CD4-positive, alpha-beta memory T cell (primary cell): ENCODE measurements around the gene KIAA0825. TPM values are rescaled to one million over a fixed set of nuclear protein-coding genes. Genes with fewer than 3 reads are reported as not detected.

Experiments
- CTCF ChIA-PET: fragments of 350-600 bp; sonication (Branson Sonifier 250); formaldehyde crosslinking; loops from one replicate; lab custom pipeline; 2021; ENCODE audit warnings: inconsistent platforms; ENCODE audit not compliant: partially characterized antibody; lab: Charles Lee
- POLR2A ChIA-PET: fragments of 350-600 bp; sonication (Branson Sonifier 250); formaldehyde crosslinking; loops from one replicate; lab custom pipeline; 2021; ENCODE audit not compliant: partially characterized antibody; lab: Charles Lee
- DNase-seq, 5 donors: peaks; one replicate each; pipeline versions ENCODE4 v3.0.0 to v3.0.0-alpha.2; 2020 to 2022; ENCODE audit warnings: mixed read lengths in 1 of 5
- H3K27ac ChIP-seq: one replicate; pipeline ENCODE4 v1.7.0; 2013; ENCODE audit warnings: low read depth, low read length
- H3K27me3 ChIP-seq: 2 replicates; pipeline ENCODE4 v1.7.0; 2013; ENCODE audit warnings: mild to moderate bottlenecking, low read length, moderate library complexity; ENCODE audit not compliant: insufficient read depth
- H3K36me3 ChIP-seq: 2 replicates; pipeline ENCODE4 v1.7.0; 2013; ENCODE audit warnings: mild to moderate bottlenecking, low read length, moderate library complexity; ENCODE audit not compliant: insufficient read depth
- H3K4me1 ChIP-seq: 2 replicates; pipeline ENCODE4 v1.7.0; 2013; ENCODE audit warnings: mild to moderate bottlenecking, low read length, moderate library complexity; ENCODE audit not compliant: insufficient read depth
- H3K4me3 ChIP-seq, 2 donors: one replicate each; pipeline ENCODE4 v1.7.0; 2013; ENCODE audit warnings: low read length in 2 of 2, mild to moderate bottlenecking in 1 of 2
- H3K9me3 ChIP-seq, 2 donors: one replicate each; pipeline ENCODE4 v1.7.0; 2013; ENCODE audit warnings: low read length in 2 of 2, control low read depth in 1 of 2; ENCODE audit not compliant: control insufficient read depth in 1 of 2
- H3K27ac Mint-ChIP-seq, 7 donors: one replicate each; pipeline ENCODE4 v1.8.0; 2020 to 2021; ENCODE audit warnings: mixed read lengths in 7 of 7, mild to moderate bottlenecking in 6 of 7, inconsistent platforms in 3 of 7, moderate library complexity in 3 of 7
- H3K27me3 Mint-ChIP-seq, 2 donors: one replicate each; pipeline ENCODE4 v1.8.0; 2020 to 2021; ENCODE audit warnings: mixed read lengths in 2 of 2
- H3K36me3 Mint-ChIP-seq, 2 donors: one replicate each; pipeline ENCODE4 v1.8.0; 2020 to 2021; ENCODE audit warnings: mixed read lengths in 2 of 2, inconsistent platforms in 1 of 2, mild to moderate bottlenecking in 1 of 2
- H3K4me1 Mint-ChIP-seq, 4 donors: one replicate each; pipeline ENCODE4 v1.8.0; 2020 to 2021; ENCODE audit warnings: mixed read lengths in 4 of 4, mild to moderate bottlenecking in 1 of 4
- H3K4me3 Mint-ChIP-seq, 8 donors: one replicate each; pipeline ENCODE4 v1.8.0; 2020 to 2021; ENCODE audit warnings: mixed read lengths in 8 of 8, mild to moderate bottlenecking in 7 of 8, moderate library complexity in 6 of 8, inconsistent platforms in 3 of 8
- H3K9me3 Mint-ChIP-seq, 8 donors: one replicate each; pipeline ENCODE4 v1.8.0; 2020 to 2021; ENCODE audit warnings: mixed read lengths in 8 of 8, mild to moderate bottlenecking in 5 of 8, inconsistent platforms in 3 of 8, moderate library complexity in 1 of 8
- intact Hi-C: fragments of 100-400 bp; cut with micrococcal nuclease; formaldehyde crosslinking; loops from one replicate; pipeline ENCODE4 v1.15.1; 2023
- polyA plus RNA-seq, 2 donors: library from polyadenylated mRNA; unstranded; fragments of 300-500 nt; fragmentation: Illumina TruSeq; gene quantifications; one replicate each; pipeline ENCODE4 v1.2.3, GENCODE V29; 2021
- total RNA-seq, 2 experiments: library from RNA; stranded (reverse); gene quantifications; one replicate each; pipeline ENCODE4 v1.2.3, GENCODE V29; 2021

Gene KIAA0825
- total and polyA plus RNA-seq, 4 experiments from 2014 or later: 1.5 to 2.2 (median 2.1) TPM

GRCh38 chr5:94308442-94308841 is 310.0 kb downstream of the KIAA0825 start:
- H3K36me3 ChIP-seq: no peaks in the 10 kb centered on the region
- Mint-ChIP-seq H3K4me3 (no peak overlapping the region), H3K27me3 (no peaks in the 10 kb centered on the region), H3K4me1 (no peaks in the 10 kb centered on the region), H3K9me3 (no peaks in the 10 kb centered on the region), H3K27ac (no peak overlapping the region), H3K36me3 (no peaks in the 10 kb centered on the region)
- CTCF ChIA-PET: no interaction called here
- no peak overlapping the region for H3K4me3 ChIP-seq
- intact Hi-C loops: no loop called here
- no peaks in the 10 kb centered on the region for H3K9me3 ChIP-seq
- POLR2A ChIA-PET: no interaction called here
- no peak for DNase-seq
- no peaks in the 10 kb centered on the region for H3K4me1 ChIP-seq
- H3K27me3 ChIP-seq: no peaks in the 10 kb centered on the region
- H3K27ac ChIP-seq: no peak overlapping the region

- Mint-ChIP-seq H3K4me1 (no peaks in the 10 kb centered on the region), H3K27me3 (no peaks in the 10 kb centered on the region), H3K27ac (no peak overlapping the region), H3K4me3 (no peak overlapping the region), H3K9me3 (no peaks in the 10 kb centered on the region), H3K36me3 (no peaks in the 10 kb centered on the region)
- Histone ChIP-seq H3K36me3 (no peaks in the 10 kb centered on the region), H3K4me3 (no peak overlapping the region), H3K27me3 (no peaks in the 10 kb centered on the region), H3K27ac (no peak overlapping the region), H3K9me3 (no peaks in the 10 kb centered on the region), H3K4me1 (no peaks in the 10 kb centered on the region)
- CTCF ChIA-PET: no interaction called here
- intact Hi-C loops: no loop called here
- no peak for DNase-seq
- POLR2A ChIA-PET: no interaction called here
These were observed 314.3 kb downstream of the KIAA0825 start for GRCh38 chr5:94304146-94304545.

- Histone ChIP-seq H3K27me3 (no peaks in the 10 kb centered on the region), H3K9me3 (no peaks in the 10 kb centered on the region), H3K36me3 (no peaks in the 10 kb centered on the region), H3K4me3 (no peak overlapping the region), H3K4me1 (no peaks in the 10 kb centered on the region), H3K27ac (no peak overlapping the region)
- intact Hi-C loops: no loop called here
- Mint-ChIP-seq H3K4me3 (no peak overlapping the region), H3K27ac (no peak overlapping the region), H3K36me3 (no peaks in the 10 kb centered on the region), H3K9me3 (peaks cover 0 to 34% (median 26%) of the 10 kb centered on the region in 8 donors), H3K4me1 (no peaks in the 10 kb centered on the region), H3K27me3 (no peaks in the 10 kb centered on the region)
- ChIA-PET CTCF (no interaction called here), POLR2A (no interaction called here)
- DNase-seq: no peak
These were observed 329.5 kb downstream of the KIAA0825 start for GRCh38 chr5:94288937-94289336.

GRCh38 chr5:94285984-94286383 is 332.4 kb downstream of the KIAA0825 start:
- no peaks in the 10 kb centered on the region for H3K4me1 ChIP-seq
- H3K4me3 Mint-ChIP-seq: no peak overlapping the region
- CTCF ChIA-PET: no interaction called here
- H3K9me3 Mint-ChIP-seq: peaks cover 0 to 7% (median 3%) of the 10 kb centered on the region in 8 donors
- no peak for DNase-seq
- no peaks in the 10 kb centered on the region for H3K9me3 ChIP-seq
- intact Hi-C loops: no loop called here
- POLR2A ChIA-PET: no interaction called here
- no peaks in the 10 kb centered on the region for H3K27me3 ChIP-seq
- no peaks in the 10 kb centered on the region for H3K36me3 ChIP-seq
- no peak overlapping the region for H3K4me3 ChIP-seq
- no peaks in the 10 kb centered on the region for H3K36me3 Mint-ChIP-seq
- H3K27me3 Mint-ChIP-seq: no peaks in the 10 kb centered on the region
- H3K27ac ChIP-seq: no peak overlapping the region
- peak overlapping the region in 1 of 7 donors; percentile 39 for H3K27ac Mint-ChIP-seq
- H3K4me1 Mint-ChIP-seq: no peaks in the 10 kb centered on the region

GRCh38 chr5:94283093-94283492 is 335.3 kb downstream of the KIAA0825 start:
- CTCF ChIA-PET: no interaction called here
- no peaks in the 10 kb centered on the region for H3K27me3 Mint-ChIP-seq
- POLR2A ChIA-PET: no interaction called here
- peaks cover 0 to 2% (median 0%) of the 10 kb centered on the region in 8 donors for H3K9me3 Mint-ChIP-seq
- H3K4me3 ChIP-seq: no peak overlapping the region
- no peak overlapping the region for H3K27ac Mint-ChIP-seq
- no peaks in the 10 kb centered on the region for H3K4me1 ChIP-seq
- no peak overlapping the region for H3K27ac ChIP-seq
- H3K4me3 Mint-ChIP-seq: no peak overlapping the region
- intact Hi-C loops: no loop called here
- H3K4me1 Mint-ChIP-seq: no peaks in the 10 kb centered on the region
- H3K36me3 Mint-ChIP-seq: no peaks in the 10 kb centered on the region
- H3K36me3 ChIP-seq: no peaks in the 10 kb centered on the region
- no peaks in the 10 kb centered on the region for H3K27me3 ChIP-seq
- no peak for DNase-seq
- no peaks in the 10 kb centered on the region for H3K9me3 ChIP-seq

GRCh38 chr5:94281236-94281801 is 337.1 kb downstream of the KIAA0825 start:
- no peaks in the 10 kb centered on the region for H3K27me3 ChIP-seq
- H3K27me3 Mint-ChIP-seq: no peaks in the 10 kb centered on the region
- no peak for DNase-seq
- H3K9me3 Mint-ChIP-seq: peaks cover 0 to 2% (median 0%) of the 10 kb centered on the region in 8 donors
- no peak overlapping the region for H3K27ac ChIP-seq
- CTCF ChIA-PET: no interaction called here
- POLR2A ChIA-PET: no interaction called here
- H3K36me3 ChIP-seq: no peaks in the 10 kb centered on the region
- no peaks in the 10 kb centered on the region for H3K36me3 Mint-ChIP-seq
- H3K4me1 Mint-ChIP-seq: no peaks in the 10 kb centered on the region
- H3K9me3 ChIP-seq: no peaks in the 10 kb centered on the region
- no peak overlapping the region for H3K4me3 ChIP-seq
- no peak overlapping the region for H3K4me3 Mint-ChIP-seq
- no peak overlapping the region for H3K27ac Mint-ChIP-seq
- intact Hi-C loops: no loop called here
- H3K4me1 ChIP-seq: no peaks in the 10 kb centered on the region

GRCh38 chr5:94276751-94277150 is 341.7 kb downstream of the KIAA0825 start:
- no peaks in the 10 kb centered on the region for H3K4me1 ChIP-seq
- H3K27me3 ChIP-seq: no peaks in the 10 kb centered on the region
- Mint-ChIP-seq H3K27me3 (no peaks in the 10 kb centered on the region), H3K4me1 (no peaks in the 10 kb centered on the region), H3K36me3 (no peaks in the 10 kb centered on the region), H3K27ac (no peak overlapping the region), H3K4me3 (no peak overlapping the region), H3K9me3 (no peaks in the 10 kb centered on the region)
- intact Hi-C loops: no loop called here
- H3K27ac ChIP-seq: no peak overlapping the region
- H3K36me3 ChIP-seq: no peaks in the 10 kb centered on the region
- H3K4me3 ChIP-seq: no peak overlapping the region
- ChIA-PET POLR2A (no interaction called here), CTCF (no interaction called here)
- DNase-seq: no peak
- H3K9me3 ChIP-seq: no peaks in the 10 kb centered on the region

- POLR2A ChIA-PET: no interaction called here
- no peak overlapping the region for H3K27ac Mint-ChIP-seq
- no peaks in the 10 kb centered on the region for H3K4me1 Mint-ChIP-seq
These were observed 342.4 kb downstream of the KIAA0825 start for GRCh38 chr5:94276048-94276447.

More at GRCh38 chr5:94276048-94276447, 342.4 kb downstream of the KIAA0825 start:
- Histone ChIP-seq H3K9me3 (no peaks in the 10 kb centered on the region), H3K27me3 (no peaks in the 10 kb centered on the region), H3K36me3 (no peaks in the 10 kb centered on the region), H3K4me3 (no peak overlapping the region), H3K27ac (no peak overlapping the region), H3K4me1 (no peaks in the 10 kb centered on the region)
- no peak overlapping the region for H3K4me3 Mint-ChIP-seq
- CTCF ChIA-PET: no interaction called here
- H3K27me3 Mint-ChIP-seq: no peaks in the 10 kb centered on the region
- H3K9me3 Mint-ChIP-seq: no peaks in the 10 kb centered on the region
- no peak for DNase-seq
- no peaks in the 10 kb centered on the region for H3K36me3 Mint-ChIP-seq
- intact Hi-C loops: no loop called here
